Measurements from ENCODE around the gene SH3BP2.

Gene SH3BP2

DNA sequence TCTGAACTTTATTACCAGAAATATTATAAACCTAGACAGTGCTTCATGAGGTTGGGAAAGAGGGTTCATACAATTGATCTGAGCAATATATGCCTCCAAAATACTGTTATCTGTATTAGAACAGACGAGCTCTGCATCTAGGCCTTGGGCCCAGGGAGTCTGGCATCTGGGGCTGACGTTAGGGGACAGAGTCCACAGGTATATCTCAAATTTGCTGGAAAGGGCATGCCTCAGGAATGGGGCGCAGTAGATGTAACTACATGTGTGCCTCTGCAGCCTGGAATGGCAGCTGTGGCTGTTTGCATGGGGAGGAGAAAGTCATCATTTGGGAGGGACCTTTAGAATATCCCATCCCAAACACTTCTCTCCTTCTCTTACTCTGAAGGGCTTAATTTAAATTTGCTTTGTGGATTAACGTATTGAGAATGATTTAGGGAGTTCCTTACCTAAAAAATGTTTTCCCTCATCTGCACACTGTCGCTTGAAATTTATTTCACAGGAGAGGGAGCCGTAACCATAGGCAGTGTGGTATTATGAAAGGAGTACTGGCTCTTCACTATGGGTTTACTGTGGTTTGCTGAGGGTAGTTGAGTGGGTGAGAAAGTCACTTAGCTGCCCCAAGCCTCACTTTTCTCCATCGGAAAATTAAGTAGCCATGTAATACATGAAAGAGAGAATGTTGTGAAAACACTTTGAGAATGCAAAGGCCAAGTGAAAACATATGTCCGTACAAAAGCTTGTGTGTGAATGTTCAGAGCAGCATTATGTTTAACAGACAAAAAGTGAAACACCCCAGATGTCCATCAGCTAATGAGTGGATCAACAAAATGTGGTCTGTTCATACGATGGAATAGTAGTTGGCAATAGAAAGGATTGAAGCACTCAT is 56.6 kb downstream of the SH3BP2 start:
- in situ Hi-C loops (cut with MboI; ENCODE audit: low sequenced_read_pairs): no loop called here

DNA sequence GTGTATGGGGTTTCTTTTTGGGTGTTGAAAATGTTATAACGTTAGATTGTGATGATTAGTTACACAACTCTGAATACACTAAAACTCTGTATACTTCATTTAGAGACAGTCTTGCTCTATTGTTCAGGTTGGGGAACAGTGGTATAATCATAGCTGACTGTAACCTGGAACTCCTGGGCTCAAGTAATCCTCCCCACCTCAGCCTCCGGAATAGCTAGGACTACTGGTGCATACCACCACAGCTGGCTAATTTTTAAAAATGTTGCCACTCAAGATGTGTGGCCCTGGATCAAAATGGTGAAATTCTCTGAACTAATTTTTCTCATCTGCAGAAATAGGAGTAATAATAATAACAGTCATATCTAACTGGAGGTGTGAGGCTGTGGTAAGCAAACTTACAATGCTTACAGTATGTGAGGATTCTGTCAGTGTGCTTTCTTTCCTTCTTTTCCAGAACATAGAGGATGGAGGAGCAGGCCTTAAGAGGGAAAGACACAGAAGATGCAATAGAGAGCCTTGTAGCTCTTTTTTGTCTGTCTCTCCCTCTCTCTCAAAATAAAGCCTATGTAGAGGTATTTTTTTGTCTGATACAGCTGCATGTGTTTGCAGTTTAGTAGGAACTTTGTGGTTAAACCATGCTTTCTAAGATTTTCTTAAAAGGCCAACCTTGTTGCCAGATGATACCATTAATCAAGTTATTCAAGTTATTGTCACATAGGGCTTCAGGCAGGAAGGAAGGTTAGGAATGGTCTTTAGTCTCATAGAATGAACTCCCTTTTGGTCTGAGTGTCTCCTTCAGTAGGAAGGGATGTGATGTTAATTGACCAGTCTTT is 58.3 kb downstream of the SH3BP2 start:
- in situ Hi-C loops (cut with MboI; ENCODE audit: low sequenced_read_pairs): no loop called here

DNA sequence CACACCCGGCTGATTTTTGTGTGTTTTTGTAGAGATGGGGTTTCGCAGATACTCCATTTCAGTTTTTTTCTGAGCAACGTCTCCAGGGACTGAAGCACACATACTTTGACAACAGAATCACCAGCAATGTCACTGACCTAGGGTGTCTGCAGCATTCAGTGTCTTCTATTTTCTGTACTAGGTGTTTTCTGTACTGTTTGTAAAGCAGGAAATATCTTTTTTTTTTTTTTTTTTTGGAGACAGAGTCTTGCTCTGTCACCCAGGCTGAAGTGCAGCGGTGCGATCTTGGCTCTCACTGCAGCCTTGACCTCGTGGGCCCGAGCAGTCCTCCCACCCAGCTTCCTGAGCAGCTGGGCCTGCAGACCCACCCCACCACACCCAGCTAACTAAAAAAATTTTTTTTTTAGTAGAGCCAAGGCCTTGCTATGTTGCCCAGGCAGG is 59.6 kb downstream of the SH3BP2 start:
- in situ Hi-C loops (cut with MboI; ENCODE audit: low sequenced_read_pairs): no loop called here

DNA sequence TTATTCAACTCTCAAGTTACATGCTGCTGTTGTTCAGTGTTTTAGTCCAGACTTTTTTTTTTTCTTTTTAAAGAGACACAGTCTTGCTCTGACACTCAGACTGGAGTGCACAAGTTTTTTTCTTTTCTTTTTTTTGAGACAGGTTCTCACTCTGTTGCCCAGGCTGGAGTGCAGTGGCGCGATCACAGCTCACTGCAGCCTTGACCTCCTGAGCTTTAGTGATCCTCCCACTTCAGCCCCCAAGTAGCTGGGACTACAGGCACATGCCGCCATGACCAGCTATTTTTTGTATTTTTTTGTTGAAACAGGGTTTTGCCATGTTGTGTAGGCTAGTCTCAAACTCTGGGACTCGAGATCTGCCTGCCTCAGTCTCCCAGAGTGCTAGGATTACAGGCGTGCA is 62.7 kb downstream of the SH3BP2 start:
- in situ Hi-C loops (cut with MboI; ENCODE audit: low sequenced_read_pairs): no loop called here

DNA sequence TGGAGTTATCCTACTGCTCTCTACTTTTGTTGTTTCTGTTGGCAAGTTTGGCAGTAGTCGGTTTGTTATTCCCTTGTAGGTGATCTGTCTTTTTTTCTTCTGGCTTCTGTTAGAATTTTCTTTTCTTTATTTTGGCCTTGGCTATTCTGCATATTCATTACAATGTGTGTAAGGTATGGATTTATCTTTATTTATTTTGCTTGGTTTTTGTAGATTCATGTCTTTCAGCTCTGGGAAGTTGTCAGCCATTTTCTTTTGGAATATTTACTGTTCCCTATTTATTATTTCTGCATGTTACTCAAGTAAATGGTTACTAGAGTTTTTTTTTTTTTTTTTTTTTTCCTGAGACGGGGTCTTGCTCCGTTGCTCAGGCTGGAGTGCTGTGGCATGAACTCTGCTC is 63.4 kb downstream of the SH3BP2 start:
- in situ Hi-C loops (cut with MboI; ENCODE audit: low sequenced_read_pairs): no loop called here

DNA sequence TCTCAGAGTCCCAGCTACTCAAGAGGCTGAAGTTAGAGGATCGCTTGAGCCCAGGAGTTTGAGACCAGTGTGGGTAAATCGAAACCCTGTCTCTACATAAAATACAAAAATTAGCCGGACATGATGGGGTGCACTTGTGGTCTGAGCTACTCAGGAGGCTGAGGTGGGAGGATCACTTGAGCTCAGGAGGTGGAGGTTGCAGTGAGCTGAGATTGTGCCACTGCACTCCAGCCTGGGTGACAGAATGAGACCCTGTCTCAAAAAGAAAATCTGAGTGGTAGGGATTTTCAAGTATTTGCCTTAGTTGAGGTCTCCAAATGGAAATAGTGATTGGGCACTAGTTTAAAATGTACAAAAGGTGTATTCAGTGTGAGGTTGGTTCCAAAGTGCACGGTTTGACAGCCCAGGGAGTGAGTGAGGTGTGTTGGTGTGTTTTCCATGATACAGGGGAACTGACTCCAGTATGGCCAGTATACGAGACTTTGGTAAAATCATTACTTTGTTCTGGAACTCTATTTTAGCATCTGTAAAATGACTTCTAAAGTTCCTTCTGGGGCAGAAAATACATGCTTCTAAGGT is 64.6 kb downstream of the SH3BP2 start:
- in situ Hi-C loops (cut with MboI; ENCODE audit: low sequenced_read_pairs): no loop called here

DNA sequence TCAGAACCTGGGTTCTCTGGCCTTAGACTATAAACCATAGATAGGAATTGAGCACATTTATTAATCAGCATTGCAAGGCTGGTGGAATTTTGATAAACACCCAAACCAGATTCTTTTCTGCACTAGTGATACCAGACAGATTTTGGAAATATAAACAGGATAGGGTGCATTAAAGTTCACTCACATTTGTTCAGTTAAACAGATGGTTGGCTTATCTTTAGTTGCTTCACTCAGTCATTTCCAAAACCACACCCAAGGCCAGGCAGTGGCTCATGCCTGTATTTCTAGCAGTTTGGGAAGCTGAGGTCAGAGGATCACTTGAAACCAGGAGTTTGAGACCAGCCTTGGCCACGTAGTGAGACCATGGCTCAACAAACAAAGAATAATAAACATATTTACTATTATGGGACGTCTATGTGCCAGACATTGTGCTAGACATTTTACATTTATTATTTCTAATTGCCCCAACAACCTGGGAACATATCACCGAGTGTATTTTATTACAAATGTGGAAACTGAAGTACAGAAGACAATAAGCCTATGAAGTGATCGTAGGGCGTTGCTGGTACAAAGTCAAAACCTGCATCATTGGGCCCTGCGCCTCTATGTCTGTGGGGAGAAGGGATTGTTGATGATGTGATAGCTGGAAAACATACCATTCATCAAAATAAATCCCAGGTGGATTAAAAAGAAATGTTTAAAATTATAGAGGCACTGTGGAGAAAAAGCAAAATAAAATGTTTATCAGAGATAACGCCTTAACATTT is 65.7 kb downstream of the SH3BP2 start:
- in situ Hi-C loops (cut with MboI; ENCODE audit: low sequenced_read_pairs): no loop called here

DNA sequence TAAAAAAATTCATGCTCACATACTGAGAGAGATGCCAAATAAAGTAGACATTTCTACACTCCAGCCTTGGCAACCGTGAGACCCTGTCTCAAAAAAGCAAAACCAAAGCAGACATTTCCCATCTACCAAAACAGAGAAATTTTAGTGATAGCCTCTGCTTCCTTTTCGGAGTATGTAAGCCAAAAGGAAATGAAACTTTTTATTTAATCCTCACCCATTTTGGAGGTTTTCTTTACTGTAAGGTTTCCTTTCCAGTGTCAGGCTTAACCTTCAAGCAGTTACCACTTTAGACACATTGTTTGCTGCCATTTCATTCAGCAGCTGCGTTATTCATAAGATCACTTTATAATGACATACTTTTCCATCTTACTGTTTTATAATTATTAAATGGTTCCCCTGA is 66.6 kb downstream of the SH3BP2 start:
- in situ Hi-C loops (cut with MboI; ENCODE audit: low sequenced_read_pairs): no loop called here

DNA sequence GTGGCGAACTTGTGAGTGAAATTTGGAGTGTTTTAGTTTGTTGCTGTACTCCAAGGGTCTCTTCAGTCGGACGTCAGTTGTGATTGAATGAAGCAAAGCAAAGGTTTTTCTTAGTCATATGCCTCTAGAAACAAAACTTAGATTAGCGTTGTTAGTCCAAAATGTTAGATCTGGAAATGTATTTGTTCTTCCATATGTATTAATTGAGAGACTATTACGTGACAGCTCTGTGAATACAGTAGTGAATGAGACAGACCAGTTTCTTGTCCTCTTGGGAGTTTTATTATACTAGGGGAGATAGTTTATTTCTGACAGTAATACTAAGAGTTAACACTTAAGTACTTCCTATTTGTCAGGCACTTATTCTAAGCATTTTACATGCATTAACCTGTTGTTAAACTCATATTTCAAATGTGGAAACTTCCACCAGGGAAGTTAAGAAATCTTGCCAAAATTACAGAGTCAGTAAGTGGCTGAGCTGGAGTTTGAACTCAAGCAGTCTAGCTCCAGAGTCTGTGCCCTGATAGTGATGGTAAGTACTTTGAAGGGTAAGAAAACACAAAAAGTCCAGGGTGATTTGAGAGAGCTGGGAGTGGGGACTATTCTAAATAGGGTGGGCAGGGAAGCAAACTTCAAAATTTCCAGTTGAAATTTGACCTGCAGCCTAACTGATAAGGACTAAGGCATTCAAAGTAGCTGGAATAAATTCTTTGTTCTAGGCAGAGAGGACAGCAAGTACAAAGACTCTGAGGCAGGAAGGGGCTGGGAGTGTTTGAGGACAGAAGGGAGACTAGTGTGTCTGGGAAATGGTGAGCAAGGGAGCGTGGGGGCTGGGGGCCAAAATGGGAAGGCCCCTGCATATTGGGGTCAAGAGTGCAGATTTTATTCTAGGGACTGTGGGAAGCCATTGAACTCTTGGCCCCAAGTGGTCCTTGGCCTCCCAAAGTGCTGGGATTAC is 67.8 kb downstream of the SH3BP2 start:
- in situ Hi-C loops (cut with MboI; ENCODE audit: low sequenced_read_pairs): no loop called here

DNA sequence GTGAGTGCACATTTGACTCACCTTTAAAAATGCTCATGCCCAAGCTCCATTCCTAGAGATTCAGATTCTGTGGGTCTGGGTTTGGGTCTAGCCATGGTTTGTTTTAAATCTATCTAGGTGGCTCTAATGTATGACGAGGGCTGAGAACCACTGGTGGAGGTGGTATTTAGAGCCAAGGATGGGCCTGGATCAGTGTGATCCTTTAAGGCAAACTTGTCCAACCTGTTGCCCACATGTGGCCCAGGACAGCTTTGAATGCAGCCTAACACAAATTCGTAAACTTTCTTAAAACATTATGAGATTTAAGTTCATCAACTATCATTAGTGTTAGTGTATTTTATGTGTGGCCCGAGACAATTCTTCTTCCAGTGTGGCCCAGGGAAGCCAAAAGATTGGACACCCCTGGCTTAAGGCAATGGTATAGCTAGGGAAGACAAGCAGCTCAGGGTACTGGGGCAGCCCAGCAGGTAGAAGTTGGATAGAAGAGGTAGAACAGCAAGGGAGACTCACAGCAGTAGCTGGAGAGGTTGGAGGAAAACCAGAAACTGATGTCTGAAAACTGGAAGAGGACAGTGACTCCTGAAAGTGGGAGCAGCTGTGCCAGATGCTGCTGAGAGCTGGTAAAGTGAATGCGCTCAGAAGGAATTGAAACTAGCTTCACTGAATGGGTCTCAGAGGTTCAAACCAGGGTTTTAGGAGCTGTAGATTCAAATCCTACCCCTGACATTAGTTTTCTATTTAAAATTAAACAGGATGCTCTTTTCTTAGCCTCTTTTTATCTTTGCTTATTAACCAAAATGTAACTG is 68.9 kb downstream of the SH3BP2 start:
- in situ Hi-C loops (cut with MboI; ENCODE audit: low sequenced_read_pairs): no loop called here

DNA sequence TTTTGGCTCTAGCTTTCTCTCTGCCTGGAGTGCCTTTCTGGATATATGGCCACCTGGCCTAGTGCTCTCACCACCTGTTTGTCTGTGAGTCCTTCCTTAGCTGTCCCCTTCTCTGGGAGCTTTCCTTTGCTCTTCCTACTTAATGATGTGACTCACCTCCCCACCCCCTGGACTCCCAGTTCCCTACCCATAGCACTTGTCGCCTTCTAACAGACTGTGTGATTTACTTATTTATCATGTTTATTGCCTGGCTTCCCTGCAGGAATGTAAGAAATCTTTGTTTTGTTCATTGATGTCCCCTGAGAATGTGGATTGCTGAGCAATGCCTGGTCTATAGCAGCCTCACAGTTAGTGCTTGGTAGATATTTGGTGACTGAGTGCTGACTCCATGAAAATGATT is 69.6 kb downstream of the SH3BP2 start:
- in situ Hi-C loops (cut with MboI; ENCODE audit: low sequenced_read_pairs): no loop called here

DNA sequence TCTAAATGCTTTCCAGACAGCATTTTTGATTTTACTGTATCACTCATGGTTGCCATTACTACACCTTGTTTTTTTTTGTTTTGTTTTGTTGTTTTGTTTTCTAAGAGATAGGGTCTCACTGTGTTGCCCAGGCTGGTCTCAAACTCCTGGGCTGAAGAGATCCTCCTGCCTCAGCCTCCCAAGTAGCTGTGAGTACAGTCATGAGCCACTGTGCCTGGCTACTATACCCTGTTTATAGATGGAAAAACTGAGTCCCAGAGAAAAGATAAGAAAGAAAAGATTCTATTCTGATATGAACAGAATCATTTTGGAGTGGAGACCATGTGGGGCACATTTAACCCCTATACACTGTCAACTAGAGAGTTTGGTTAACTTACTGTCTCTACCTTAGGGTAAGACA is 70.8 kb downstream of the SH3BP2 start:
- in situ Hi-C loops (cut with MboI; ENCODE audit: low sequenced_read_pairs): no loop called here

DNA sequence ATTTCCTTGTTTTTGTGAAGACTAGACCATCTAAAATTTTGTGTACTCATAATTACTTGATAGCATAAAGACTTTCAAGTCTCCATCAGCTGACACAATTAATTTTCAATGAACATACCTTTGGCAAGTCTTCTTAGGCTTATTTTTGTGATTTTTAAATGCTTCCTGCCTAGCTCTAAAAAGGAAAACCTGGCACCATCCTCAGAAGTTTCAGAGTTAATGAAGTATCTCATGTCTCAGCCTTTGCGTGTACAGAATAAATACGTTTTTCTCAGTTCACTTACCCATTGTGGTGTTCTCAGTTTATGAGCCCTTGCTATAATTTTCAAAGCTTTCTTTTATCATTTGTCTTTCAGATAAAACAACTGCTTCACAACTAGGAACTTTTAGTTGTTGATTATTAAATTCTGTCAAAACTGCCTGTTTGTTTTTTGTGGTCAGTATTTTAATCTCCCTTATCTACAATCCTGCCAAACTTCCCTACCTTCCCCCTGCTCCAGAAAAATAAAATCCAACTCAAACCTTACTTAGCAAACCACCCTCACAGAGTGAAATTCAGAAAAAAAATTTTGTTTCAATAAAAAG is 72.4 kb downstream of the SH3BP2 start:
- in situ Hi-C loops (cut with MboI; ENCODE audit: low sequenced_read_pairs): no loop called here

DNA sequence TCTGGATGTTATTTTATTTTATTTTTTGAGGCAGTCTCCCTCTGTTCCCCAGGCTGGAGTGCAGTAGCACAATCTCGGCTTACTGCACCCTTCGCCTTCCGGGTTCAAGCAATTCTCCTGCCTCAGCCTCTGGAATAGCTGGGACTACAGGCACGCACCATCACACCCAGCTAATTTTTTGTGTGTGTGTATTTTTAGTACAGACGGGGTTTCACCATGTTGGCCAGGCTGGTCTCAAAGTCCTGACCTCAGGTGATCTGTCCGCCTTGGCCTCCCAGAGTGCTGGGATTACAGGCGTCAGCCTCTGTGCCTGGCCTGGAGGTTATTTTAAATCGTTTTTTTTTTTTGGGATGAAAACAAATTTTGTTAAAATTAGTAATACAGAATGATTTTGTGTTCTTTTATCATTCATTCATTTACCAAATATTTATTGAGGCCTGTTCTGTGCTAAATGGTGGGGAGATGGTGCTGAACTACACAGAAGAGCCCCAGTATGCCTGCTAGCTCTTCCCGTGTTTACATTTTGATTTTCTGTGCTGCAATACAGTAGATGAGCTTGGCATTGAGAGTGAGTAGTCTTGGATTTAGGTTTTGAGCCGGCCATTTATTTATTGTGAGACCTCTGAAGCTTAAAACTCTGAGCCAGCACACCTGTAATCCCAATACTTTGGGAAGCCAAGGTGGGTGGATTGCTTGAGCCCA is 73.4 kb downstream of the SH3BP2 start:
- in situ Hi-C loops (cut with MboI; ENCODE audit: low sequenced_read_pairs): no loop called here

DNA sequence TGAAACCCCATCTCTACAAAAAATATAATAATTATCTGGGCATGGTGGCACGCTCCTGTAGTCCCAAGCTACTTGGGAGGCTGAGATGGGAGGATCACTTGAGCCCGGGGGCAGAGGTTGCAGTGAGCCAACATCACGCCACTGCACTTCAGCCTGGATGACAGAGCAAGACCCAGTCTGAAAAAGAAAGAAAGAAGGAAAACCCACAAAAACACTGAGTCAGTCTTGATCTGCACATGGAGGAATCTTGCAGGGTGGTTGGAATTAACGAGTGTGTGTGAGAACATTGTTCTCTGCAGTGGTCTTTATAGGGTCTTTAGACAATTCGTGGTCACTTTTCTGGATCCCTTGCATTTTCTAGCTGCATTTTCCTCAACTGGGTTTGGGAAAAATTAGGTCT is 74.0 kb downstream of the SH3BP2 start:
- in situ Hi-C loops (cut with MboI; ENCODE audit: low sequenced_read_pairs): no loop called here

DNA sequence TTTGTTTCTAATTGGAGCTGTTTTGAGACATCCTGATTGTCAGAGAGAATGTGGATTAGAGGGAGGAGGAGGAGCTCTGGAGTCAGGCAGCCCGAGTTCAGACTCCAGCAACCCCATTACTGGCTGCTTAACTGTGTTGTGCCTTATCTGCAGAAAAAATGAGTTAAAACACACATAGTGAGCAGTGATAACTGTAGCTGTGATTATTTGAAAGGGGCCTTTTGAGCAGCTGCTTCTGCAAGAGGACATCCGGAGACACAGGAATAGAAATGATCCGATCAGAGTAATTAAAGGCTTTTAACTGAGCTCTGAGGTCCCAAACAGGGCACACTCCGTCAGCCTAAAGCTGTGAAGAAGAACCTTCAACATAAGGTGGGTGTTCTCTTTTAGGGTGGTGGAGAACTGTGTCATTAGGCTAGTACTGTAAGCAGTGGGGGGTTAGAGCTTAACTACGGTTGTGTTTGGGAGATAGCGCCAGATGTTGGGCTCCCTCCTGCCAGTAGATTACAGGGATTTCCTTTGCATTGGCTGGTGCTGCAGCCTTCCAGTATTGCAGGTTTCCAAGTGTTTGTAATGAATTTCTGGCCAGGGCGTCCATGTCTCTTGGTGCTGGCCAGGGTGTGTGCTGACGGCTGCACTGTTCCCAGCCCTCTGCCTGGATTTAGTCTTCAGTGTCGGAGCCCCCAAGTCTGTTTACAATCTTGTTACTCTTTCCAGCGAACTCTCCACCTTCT is 75.0 kb downstream of the SH3BP2 start:
- in situ Hi-C loops (cut with MboI; ENCODE audit: low sequenced_read_pairs): no loop called here

DNA sequence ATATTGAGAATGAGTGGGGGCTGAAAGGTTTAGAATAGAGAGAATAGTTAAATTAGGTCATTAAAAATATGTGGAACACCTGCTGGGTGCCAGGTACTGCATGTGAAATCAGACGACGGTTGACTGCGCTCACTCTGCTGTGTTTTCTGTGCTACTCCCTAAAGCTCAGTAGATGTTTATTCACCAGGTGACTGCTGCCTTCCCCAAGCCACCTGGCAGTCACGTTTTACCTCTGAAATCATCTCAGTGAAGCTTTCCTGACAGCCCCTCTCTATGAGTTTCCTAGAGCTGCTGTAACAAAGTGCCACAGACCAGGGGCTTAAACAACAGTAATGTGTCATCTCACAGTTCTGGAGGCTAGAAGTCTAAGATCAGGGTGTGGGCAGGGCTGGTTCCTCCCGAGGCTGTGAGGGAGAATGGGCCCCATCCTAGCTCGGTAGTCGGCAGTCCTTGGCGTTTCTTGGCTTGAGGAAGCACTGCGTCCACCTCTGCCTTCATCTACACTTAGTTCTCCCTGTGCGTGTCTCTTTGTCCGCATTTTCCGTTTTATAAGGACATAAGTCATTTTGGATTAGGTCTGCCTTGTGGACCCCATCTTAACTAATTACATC is 76.1 kb downstream of the SH3BP2 start:
- in situ Hi-C loops (cut with MboI; ENCODE audit: low sequenced_read_pairs): no loop called here
